GM18858 (cell line): ENCODE results near the gene ZDHHC24.

Experiments
- ATAC-seq: cut with Tn5 transposase; IDR thresholded peaks from one replicate; pipeline ENCODE4 v1.9.1; 2021; ENCODE audit not compliant: unreplicated experiment

The ZDHHC24 gene

GRCh38 chr11:66566221-66566620 is 20.4 kb upstream of the ZDHHC24 start:
- no peak for ATAC-seq

- ATAC-seq: no peak
Measured at GRCh38 chr11:66564984-66565383, 19.1 kb upstream of the ZDHHC24 start.

GRCh38 chr11:66564538-66564937 is 18.7 kb upstream of the ZDHHC24 start:
- no peak for ATAC-seq

- no peak for ATAC-seq
Measured at GRCh38 chr11:66563832-66564231, 18.0 kb upstream of the ZDHHC24 start.

- no peak for ATAC-seq
Measured at GRCh38 chr11:66562907-66563583, 17.2 kb upstream of the ZDHHC24 start.

GRCh38 chr11:66562275-66562674 is 16.4 kb upstream of the ZDHHC24 start:
- no peak for ATAC-seq

- no peak for ATAC-seq
Measured at GRCh38 chr11:66561975-66562248, 16.1 kb upstream of the ZDHHC24 start.

GRCh38 chr11:66561178-66561974 is 15.5 kb upstream of the ZDHHC24 start:
- no peak for ATAC-seq

- no peak for ATAC-seq
Measured at GRCh38 chr11:66559866-66560676, 14.2 kb upstream of the ZDHHC24 start.

GRCh38 chr11:66559142-66559865 is 13.5 kb upstream of the ZDHHC24 start:
- ATAC-seq: no peak

- no peak for ATAC-seq
Measured at GRCh38 chr11:66557733-66558326, 12.0 kb upstream of the ZDHHC24 start.

GRCh38 chr11:66556086-66556485 is 10.2 kb upstream of the ZDHHC24 start:
- no peak for ATAC-seq

GRCh38 chr11:66555416-66555815 is 9.6 kb upstream of the ZDHHC24 start:
- no peak for ATAC-seq

- ATAC-seq: no peak
Measured at GRCh38 chr11:66554602-66555001, 8.8 kb upstream of the ZDHHC24 start.

- no peak for ATAC-seq
Measured at GRCh38 chr11:66550887-66551286, 5.0 kb upstream of the ZDHHC24 start.

- ATAC-seq: no peak
Measured at GRCh38 chr11:66549696-66550095, 3.8 kb upstream of the ZDHHC24 start.

- no peak for ATAC-seq
Measured at GRCh38 chr11:66548774-66549630, 3.2 kb upstream of the ZDHHC24 start.

- ATAC-seq: no peak
Measured at GRCh38 chr11:66548041-66548440, 2.2 kb upstream of the ZDHHC24 start.

- no peak for ATAC-seq
Measured at GRCh38 chr11:66547662-66548009, 1.8 kb upstream of the ZDHHC24 start.
